PC-9 (cell line): Measurements from ENCODE around the gene MSL1. TPM values are rescaled to one million over a fixed set of nuclear protein-coding genes. Genes with fewer than 3 reads are reported as not detected.

Source experiments
- BruUV-seq: library from RNA; stranded (reverse); fragments of 400-500 nt; replicated peaks from 2 replicates; lab custom pipeline; 2021; lab: Mats Ljungman, UMichigan
- CTCF ChIA-PET: fragments of 300-600 bp; sonication (Branson Sonifier 250); formaldehyde crosslinking; loops from one replicate; lab custom pipeline; 2022; ENCODE audit warnings: antibody characterized with exemption; lab: Charles Lee
- POLR2A ChIA-PET: fragments of 300-600 bp; sonication (Branson Sonifier 250); formaldehyde crosslinking; loops from one replicate; lab custom pipeline; 2022; ENCODE audit warnings: antibody characterized with exemption; ENCODE audit not compliant: unreplicated experiment; lab: Charles Lee
- DNase-seq, 2 experiments: peaks; one replicate each; pipeline versions ENCODE4 v3.0.0 to v3.0.0-alpha.2; 2015 to 2022; ENCODE audit warnings: mixed read lengths in 1 of 2
- H2AFZ ChIP-seq: fragments of 200-600 bp; sonication (generic); 2 replicates; pipeline ENCODE4 v1.8.1; 2017; ENCODE audit warnings: antibody characterized with exemption
- H3F3A ChIP-seq: fragments of 200-600 bp; sonication (generic); 2 replicates; pipeline ENCODE4 v1.8.1; 2017; ENCODE audit warnings: antibody characterized with exemption, mild to moderate bottlenecking, low read depth; ENCODE audit not compliant: insufficient read depth
- H3K27ac ChIP-seq: fragments of 200-600 bp; sonication (generic); 2 replicates; pipeline ENCODE4 v1.6.1; 2016; ENCODE audit warnings: mixed run types
- H3K27me3 ChIP-seq: fragments of 200-600 bp; sonication (generic); 2 replicates; pipeline ENCODE4 v1.6.1; 2016; ENCODE audit warnings: low read depth, mixed run types; ENCODE audit not compliant: insufficient read depth
- H3K36me3 ChIP-seq: fragments of 200-600 bp; sonication (generic); 2 replicates; pipeline ENCODE4 v1.6.1; 2016; ENCODE audit warnings: low read depth, mixed run types
- H3K4me1 ChIP-seq: fragments of 200-600 bp; sonication (generic); replicated peaks from 2 replicates; pipeline ENCODE4 v1.6.1; 2016; ENCODE audit warnings: mixed run types; ENCODE audit not compliant: insufficient read depth
- H3K4me2 ChIP-seq: fragments of 200-600 bp; sonication (generic); 2 replicates; pipeline ENCODE4 v1.6.1; 2017; ENCODE audit warnings: mixed run types
- H3K4me3 ChIP-seq: fragments of 200-600 bp; sonication (generic); 2 replicates; pipeline ENCODE4 v1.6.1; 2016; ENCODE audit warnings: mixed run types
- H3K79me2 ChIP-seq: fragments of 200-600 bp; sonication (generic); 2 replicates; pipeline ENCODE4 v1.6.1; 2017; ENCODE audit warnings: low read depth, mixed run types
- H3K9me2 ChIP-seq: fragments of 200-600 bp; sonication (generic); 2 replicates; pipeline ENCODE4 v1.8.1; 2017; ENCODE audit warnings: mild to moderate bottlenecking; ENCODE audit not compliant: insufficient read depth
- H3K9me3 ChIP-seq: fragments of 200-600 bp; sonication (generic); 2 replicates; pipeline ENCODE4 v1.8.1; 2016; ENCODE audit warnings: low read depth; ENCODE audit not compliant: insufficient read depth
- H4K20me1 ChIP-seq: fragments of 200-600 bp; sonication (generic); 2 replicates; pipeline ENCODE4 v1.8.1; 2017; ENCODE audit not compliant: insufficient read depth
- EZH2 ChIP-seq: fragments of 200-600 bp; sonication (generic); IDR thresholded peaks from 2 replicates; pipeline ENCODE4 v1.8.0; 2017; ENCODE audit warnings: antibody characterized with exemption, low read depth
- intact Hi-C: fragments of 100-400 bp; cut with micrococcal nuclease; formaldehyde crosslinking; loops from one replicate; pipeline ENCODE4 v1.10.0; 2022; ENCODE audit not compliant: unreplicated experiment
- total RNA-seq: library from RNA; stranded (reverse); gene quantifications from 2 replicates; pipeline ENCODE4 v1.2.3, GENCODE V29; 2021
- TF ChIP-seq, protein P1 (sequence below): fragments of 200-600 bp; sonication (generic); conservative IDR thresholded peaks from 2 replicates; pipeline ENCODE4 v1.6.1; 2017; ENCODE audit warnings: mixed run types, antibody characterized with exemption, mild to moderate bottlenecking, moderate library complexity

MSL1 gene
- total RNA-seq, 1 experiment from 2014 or later = 61.8 TPM

DNA sequence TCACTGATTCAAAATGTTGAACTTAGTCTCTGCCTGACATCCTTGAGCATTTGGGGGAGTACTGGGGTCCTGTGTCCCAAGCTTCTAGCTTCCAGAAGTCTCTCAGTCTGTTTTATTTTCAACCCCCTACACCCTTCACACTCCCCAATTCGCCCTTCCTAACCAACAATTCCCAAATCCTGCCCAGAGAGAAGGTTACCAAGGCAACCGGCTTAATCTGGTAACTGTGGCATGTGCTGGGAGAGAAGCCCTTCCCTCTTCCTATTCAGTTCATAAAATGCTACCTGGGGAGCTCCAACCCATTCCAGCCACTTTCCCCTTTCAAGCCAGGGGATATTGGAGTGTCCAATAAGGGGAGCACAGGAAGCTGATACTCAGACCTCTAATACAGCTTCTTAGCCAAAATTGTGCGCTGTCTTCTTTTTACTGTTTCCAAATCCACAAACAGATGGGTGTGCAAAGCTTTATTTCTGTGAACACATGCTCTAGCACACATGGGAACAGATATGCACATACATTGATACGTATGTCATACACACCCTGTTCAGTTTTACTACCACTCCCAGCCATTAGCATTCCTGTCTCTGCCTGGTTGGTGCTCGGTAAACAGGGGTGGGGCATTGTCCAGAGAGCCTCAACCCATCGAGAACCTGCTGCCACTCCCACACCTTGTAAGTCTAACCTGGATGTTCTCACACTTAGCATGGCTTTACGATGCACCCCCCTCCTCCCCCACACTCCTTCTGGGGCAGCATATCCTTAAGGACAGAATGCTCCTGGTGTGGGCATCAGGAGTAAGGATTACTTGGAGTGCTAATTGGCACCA is 54.4 kb downstream of the MSL1 start:
- peaks cover 51% of the 10 kb centered on the region for H3K4me1 ChIP-seq
- H4K20me1 ChIP-seq = no peaks in the 10 kb centered on the region
- no peaks in the 10 kb centered on the region for H3K27me3 ChIP-seq
- CTCF ChIA-PET = interaction anchor here (0.6 kb wide), 1 partner anchor 265 kb away, joined by 5 read pairs; no protein-coding TSS in a partner anchor
- 0 out of 2 replicates have a peak, but pooled peaks cover 3% of the 10 kb centered on the region for H3K36me3 ChIP-seq
- H3F3A ChIP-seq = peaks cover 54% of the 10 kb centered on the region
- no peak overlapping the region for H3K27ac ChIP-seq
- TF ChIP-seq, protein P1, sequence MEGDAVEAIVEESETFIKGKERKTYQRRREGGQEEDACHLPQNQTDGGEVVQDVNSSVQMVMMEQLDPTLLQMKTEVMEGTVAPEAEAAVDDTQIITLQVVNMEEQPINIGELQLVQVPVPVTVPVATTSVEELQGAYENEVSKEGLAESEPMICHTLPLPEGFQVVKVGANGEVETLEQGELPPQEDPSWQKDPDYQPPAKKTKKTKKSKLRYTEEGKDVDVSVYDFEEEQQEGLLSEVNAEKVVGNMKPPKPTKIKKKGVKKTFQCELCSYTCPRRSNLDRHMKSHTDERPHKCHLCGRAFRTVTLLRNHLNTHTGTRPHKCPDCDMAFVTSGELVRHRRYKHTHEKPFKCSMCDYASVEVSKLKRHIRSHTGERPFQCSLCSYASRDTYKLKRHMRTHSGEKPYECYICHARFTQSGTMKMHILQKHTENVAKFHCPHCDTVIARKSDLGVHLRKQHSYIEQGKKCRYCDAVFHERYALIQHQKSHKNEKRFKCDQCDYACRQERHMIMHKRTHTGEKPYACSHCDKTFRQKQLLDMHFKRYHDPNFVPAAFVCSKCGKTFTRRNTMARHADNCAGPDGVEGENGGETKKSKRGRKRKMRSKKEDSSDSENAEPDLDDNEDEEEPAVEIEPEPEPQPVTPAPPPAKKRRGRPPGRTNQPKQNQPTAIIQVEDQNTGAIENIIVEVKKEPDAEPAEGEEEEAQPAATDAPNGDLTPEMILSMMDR = no peak
- no peak for TF ChIP-seq EZH2
- no peak overlapping the region for H2AFZ ChIP-seq
- no peaks in the 10 kb centered on the region for H3K9me2 ChIP-seq
- H3K4me2 ChIP-seq = peak overlapping the region; percentile 97
- intact Hi-C loops = no loop called here
- no TSS peak for BruUV-seq
- peak in 1 of 2 experiments; percentile 67 for DNase-seq
- POLR2A ChIA-PET = no interaction called here
- no peak overlapping the region for H3K4me3 ChIP-seq
- H3K79me2 ChIP-seq = 0 out of 2 replicates have a peak, but pooled peaks cover 4% of the 10 kb centered on the region
- no peaks in the 10 kb centered on the region for H3K9me3 ChIP-seq

DNA sequence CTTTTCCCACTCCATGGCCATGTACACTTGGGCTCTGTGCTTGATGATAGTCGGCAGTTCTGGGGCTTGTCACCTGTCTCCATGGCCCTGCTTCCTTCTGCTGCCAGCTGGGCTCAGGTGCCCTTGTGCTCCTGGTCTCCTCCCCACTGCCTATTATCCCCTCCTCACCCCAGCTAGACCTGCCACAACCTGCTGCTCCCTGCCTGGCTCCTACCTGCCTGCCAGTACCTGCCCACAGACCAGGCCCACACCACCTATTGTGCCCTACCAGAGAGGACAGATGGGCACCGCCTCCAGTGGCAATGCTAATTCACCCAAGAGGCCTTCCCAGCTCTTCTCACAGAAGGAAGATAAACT is 55.0 kb downstream of the MSL1 start:
- Histone ChIP-seq H3K27ac (no peak overlapping the region), H2AFZ (peak overlapping the region; percentile 31; the same call in 1 of the 2 replicates), H3K4me1 (peaks cover 56% of the 10 kb centered on the region), H3K79me2 (0 out of 2 replicates have a peak, but pooled peaks cover 4% of the 10 kb centered on the region), H3K9me3 (no peaks in the 10 kb centered on the region), H3K4me3 (peak overlapping the region; percentile 81; the same call in 1 of the 2 replicates), H3F3A (peaks cover 54% of the 10 kb centered on the region), H3K9me2 (no peaks in the 10 kb centered on the region), H3K36me3 (no peaks in the 10 kb centered on the region), H3K27me3 (no peaks in the 10 kb centered on the region), H4K20me1 (no peaks in the 10 kb centered on the region), H3K4me2 (peak overlapping the region; percentile 97)
- intact Hi-C loops = no loop called here
- ChIA-PET POLR2A (no interaction called here), CTCF (interaction anchor here (0.6 kb wide), 1 partner anchor 264 kb away, joined by 5 read pairs; no protein-coding TSS in a partner anchor)
- BruUV-seq = no TSS peak
- DNase-seq = peak in 1 of 2 experiments; percentile 44
- TF ChIP-seq EZH2 = no peak
- TF ChIP-seq, protein P1 = no peak

DNA sequence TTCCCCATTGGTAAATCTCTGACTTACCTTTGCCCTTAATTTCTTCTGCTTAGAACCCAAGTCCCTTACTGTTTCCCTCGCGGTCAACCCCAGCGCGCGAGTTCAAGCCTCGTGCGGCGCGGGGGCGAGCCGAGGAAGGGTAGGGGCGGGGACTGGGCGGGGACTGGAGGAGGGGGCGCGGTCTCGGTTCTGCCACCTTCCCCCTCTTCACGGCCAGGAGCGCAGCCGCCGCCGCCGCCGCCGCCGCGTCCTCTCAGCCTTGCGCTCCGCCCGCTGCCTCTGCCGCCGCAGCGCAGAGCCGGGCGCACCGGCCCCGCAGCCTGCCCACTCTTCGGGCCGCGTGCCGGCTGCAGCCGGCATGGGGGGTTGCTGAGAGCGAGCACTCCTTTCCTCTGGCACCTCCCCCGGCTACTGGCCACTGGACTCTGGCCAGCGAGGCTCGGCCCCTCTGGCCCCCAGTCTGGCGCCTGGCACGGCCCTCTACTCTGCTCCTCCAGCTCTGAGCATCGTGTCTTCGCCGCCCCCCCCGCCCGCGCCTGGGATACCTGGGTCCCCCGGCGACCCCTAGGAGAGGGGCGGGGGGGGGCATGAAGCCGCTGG is 55.6 kb downstream of the MSL1 start, which contains the start of gene RAPGEFL1:
RAPGEFL1 (plus strand) TSS at position 196 of the 600 bp plus-strand sequence; CDS start at position 588, 392 bp downstream.
- CTCF ChIA-PET = interaction anchor here (0.6 kb wide), 1 partner anchor 65 kb away, joined by 3 read pairs; no protein-coding TSS in a partner anchor
- BruUV-seq = no TSS peak

More for the DNA sequence above, 55.6 kb downstream of the MSL1 start, which contains the start of gene RAPGEFL1:
- Histone ChIP-seq H3K36me3 (no peaks in the 10 kb centered on the region), H3K27me3 (no peaks in the 10 kb centered on the region), H3K9me3 (no peaks in the 10 kb centered on the region), H3F3A (peaks cover 56% of the 10 kb centered on the region), H2AFZ (peak within 1 kb of the TSS; percentile 82), H3K9me2 (no peaks in the 10 kb centered on the region), H3K4me3 (peak within 1 kb of the TSS; percentile 81; the same call in 1 of the 2 replicates), H3K79me2 (0 out of 2 replicates have a peak, but pooled peaks cover 4% of the 10 kb centered on the region), H4K20me1 (no peaks in the 10 kb centered on the region), H3K27ac (no peak within 1 kb of the TSS), H3K4me2 (peak within 1 kb of the TSS; percentile 97), H3K4me1 (peaks cover 62% of the 10 kb centered on the region)
- POLR2A ChIA-PET = interaction anchor here (0.5 kb wide), 1 partner anchor 306 kb away, joined by 11 read pairs; no protein-coding TSS in a partner anchor
- intact Hi-C loops = no loop called here
- DNase-seq = peak; percentile 41 to 64
- TF ChIP-seq, protein P1 = no peak
- no peak for TF ChIP-seq EZH2
